ENCODE results near the gene KIAA0825. TPM values are rescaled to one million over a fixed set of nuclear protein-coding genes. Genes with fewer than 3 reads are reported as not detected.
"Not testable (repeated sequence)": the region's sequence is repeated elsewhere in the genome, so short reads cannot be mapped to it uniquely, and the experiment has no call there.

Gene KIAA0825
- polyA plus RNA-seq, 2 donors: 0.29 to 0.38 TPM

DNA sequence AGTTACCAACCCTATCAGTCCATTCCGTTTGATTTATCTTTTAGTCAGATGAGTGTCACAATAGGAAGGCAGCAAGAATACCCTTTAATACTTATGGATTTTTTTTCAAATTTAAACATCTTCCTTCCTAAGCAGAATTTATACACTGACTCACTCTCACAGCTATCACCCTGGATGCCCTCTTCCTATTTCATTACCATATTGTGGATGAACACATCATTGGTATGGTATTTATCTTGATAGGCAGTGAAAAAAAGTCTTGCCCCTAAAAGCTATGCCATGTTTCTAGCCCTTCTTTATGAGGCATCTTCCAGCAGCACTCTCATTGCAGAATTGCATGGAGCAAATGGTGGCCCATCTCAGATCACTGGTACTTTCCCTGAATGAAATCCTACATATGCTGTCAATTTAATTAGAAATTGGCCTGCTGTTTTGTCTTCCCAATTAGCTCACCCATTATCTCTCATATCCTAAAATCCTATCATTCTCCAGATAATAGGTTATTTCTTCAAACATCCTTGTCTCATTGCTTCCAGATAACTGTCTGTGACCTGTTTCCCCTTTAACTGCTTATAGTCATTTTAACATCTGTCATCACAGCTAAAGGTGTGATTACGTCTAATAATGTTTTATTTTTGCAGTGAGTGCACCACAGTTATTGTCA is 443.5 kb downstream of the KIAA0825 start:
- no peaks in the 10 kb centered on the region for H3K27me3 ChIP-seq (ENCODE audit: control insufficient read depth in 1 of 2, insufficient read depth in 2 of 2, low read length in 2 of 2)

DNA sequence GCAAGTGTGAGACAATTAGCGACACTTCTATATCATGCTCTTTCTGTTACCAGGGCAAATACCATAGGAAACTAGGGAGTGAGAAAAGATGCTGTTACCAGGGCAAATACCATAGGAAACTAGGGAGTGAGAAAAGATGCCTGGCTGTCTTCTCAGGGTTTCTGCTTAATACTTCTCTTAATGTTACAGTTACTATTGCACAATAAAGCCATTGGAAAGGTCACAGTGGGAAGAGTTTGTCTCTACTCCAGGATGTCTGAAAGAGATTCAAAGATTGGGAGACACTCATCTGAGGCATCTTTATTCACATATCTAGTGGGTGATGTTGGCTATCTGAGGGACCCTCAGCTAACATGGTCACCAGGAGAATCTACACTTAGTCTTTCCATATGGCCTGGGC is 445.3 kb downstream of the KIAA0825 start:
- no peaks in the 10 kb centered on the region for H3K36me3 ChIP-seq (ENCODE audit: control insufficient read depth in 2 of 2, insufficient read depth in 2 of 2, low read length in 1 of 2)
- H3K9me3 ChIP-seq (ENCODE audit: control insufficient read depth in 2 of 2, insufficient read depth in 1 of 2, low read depth in 1 of 2, low read length in 1 of 2): no peaks in the 10 kb centered on the region
- H3K4me1 ChIP-seq (ENCODE audit: control insufficient read depth in 2 of 2, insufficient read depth in 2 of 2, low read length in 1 of 2): no peaks in the 10 kb centered on the region
- WGBS, 2 donors: 98 to 100% methylated on average over 1 of the region's 1 CpG
- no peak overlapping the region for H3K27ac ChIP-seq (ENCODE audit: low read depth in 2 of 2, low read length in 1 of 2)
- H3K27me3 ChIP-seq (ENCODE audit: control insufficient read depth in 1 of 2, insufficient read depth in 2 of 2, low read length in 2 of 2): no peaks in the 10 kb centered on the region
- H3K4me3 ChIP-seq (ENCODE audit: low read depth in 1 of 2, low read length in 2 of 2): no peak overlapping the region

More for the DNA sequence above, 443.5 kb downstream of the KIAA0825 start:
- Histone ChIP-seq H3K4me1 (ENCODE audit: control insufficient read depth in 2 of 2, insufficient read depth in 2 of 2, low read length in 1 of 2) (no peaks in the 10 kb centered on the region), H3K4me3 (ENCODE audit: low read depth in 1 of 2, low read length in 2 of 2) (no peak overlapping the region), H3K9me3 (ENCODE audit: control insufficient read depth in 2 of 2, insufficient read depth in 1 of 2, low read depth in 1 of 2, low read length in 1 of 2) (no peaks in the 10 kb centered on the region), H3K36me3 (ENCODE audit: control insufficient read depth in 2 of 2, insufficient read depth in 2 of 2, low read length in 1 of 2) (no peaks in the 10 kb centered on the region), H3K27ac (ENCODE audit: low read depth in 2 of 2, low read length in 1 of 2) (no peak overlapping the region)
- WGBS, 2 donors: 90 to 94% methylated on average over 2 of the region's 2 CpGs

DNA sequence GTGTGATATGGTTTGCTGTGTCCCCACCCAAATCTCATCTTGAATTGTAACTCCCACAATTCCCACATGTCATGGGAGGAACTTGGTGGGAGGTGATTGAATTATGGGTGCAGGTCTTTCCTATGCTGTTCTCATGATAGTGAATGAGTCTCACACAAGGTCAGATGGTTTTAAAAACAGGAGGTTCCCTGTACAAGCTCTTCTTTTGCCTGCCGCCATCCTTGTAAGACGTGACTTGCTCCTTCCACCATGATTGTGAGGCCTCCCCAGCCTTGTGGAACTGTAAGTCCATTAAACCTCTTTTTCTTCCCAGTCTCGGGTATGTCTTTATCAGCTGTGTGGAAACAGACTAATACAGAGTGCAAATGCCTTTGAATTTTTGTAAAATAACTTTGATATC is 447.3 kb downstream of the KIAA0825 start:
- H3K27me3 ChIP-seq (ENCODE audit: control insufficient read depth in 1 of 2, insufficient read depth in 2 of 2, low read length in 2 of 2); H3K4me3 ChIP-seq (ENCODE audit: low read depth in 1 of 2, low read length in 2 of 2); H3K27ac ChIP-seq (ENCODE audit: low read depth in 2 of 2, low read length in 1 of 2); H3K4me1 ChIP-seq (ENCODE audit: control insufficient read depth in 2 of 2, insufficient read depth in 2 of 2, low read length in 1 of 2); H3K9me3 ChIP-seq (ENCODE audit: control insufficient read depth in 2 of 2, insufficient read depth in 1 of 2, low read depth in 1 of 2, low read length in 1 of 2); H3K36me3 ChIP-seq (ENCODE audit: control insufficient read depth in 2 of 2, insufficient read depth in 2 of 2, low read length in 1 of 2): not testable (repeated sequence)
- 92 to 95% methylated on average over 3 of the region's 3 CpGs for WGBS, 2 donors

DNA sequence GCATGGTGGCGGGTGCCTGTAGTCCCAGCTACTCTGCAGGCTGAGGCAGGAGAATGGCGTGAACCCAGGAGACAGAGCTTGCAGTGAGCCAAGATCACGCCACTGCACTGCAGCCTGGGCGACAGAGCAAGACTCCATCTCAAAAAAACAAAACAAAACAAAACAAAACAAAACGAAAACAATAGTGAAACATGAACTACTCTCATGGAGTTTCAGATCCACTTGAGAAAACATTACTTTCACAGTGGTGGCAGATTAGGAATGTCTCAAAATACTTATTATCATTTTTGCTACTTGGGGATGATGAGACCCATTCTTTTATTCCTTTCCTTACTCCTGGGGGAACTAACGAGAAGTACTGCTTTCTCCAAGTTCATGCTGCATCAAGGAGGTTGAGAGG is 448.2 kb downstream of the KIAA0825 start:
- not testable (repeated sequence) for H3K27me3 ChIP-seq (ENCODE audit: control insufficient read depth in 1 of 2, insufficient read depth in 2 of 2, low read length in 2 of 2); H3K4me3 ChIP-seq (ENCODE audit: low read depth in 1 of 2, low read length in 2 of 2); H3K27ac ChIP-seq (ENCODE audit: low read depth in 2 of 2, low read length in 1 of 2); H3K9me3 ChIP-seq (ENCODE audit: control insufficient read depth in 2 of 2, insufficient read depth in 1 of 2, low read depth in 1 of 2, low read length in 1 of 2); H3K36me3 ChIP-seq (ENCODE audit: control insufficient read depth in 2 of 2, insufficient read depth in 2 of 2, low read length in 1 of 2); H3K4me1 ChIP-seq (ENCODE audit: control insufficient read depth in 2 of 2, insufficient read depth in 2 of 2, low read length in 1 of 2)
- WGBS, 2 donors: 92 to 94% methylated on average over 6 of the region's 6 CpGs

DNA sequence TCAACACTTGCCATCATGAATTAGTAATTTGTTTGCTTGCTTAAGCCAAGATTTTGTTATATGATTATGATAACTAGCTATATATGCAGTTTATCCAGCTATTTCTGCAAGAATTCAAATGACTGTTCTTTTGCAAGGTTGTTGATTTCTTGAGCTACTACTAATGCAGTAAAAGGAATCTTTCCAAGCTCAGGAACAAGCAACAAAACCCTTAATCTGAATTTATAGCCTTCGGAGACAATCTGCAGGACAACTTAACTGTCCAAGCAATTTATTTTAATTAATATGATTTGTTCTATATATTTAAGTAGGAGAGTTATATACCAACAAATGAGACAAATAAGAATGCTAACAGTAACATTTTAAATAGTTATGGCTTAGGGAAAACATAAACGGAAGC is 450.3 kb downstream of the KIAA0825 start:
- H3K4me3 ChIP-seq (ENCODE audit: low read depth in 1 of 2, low read length in 2 of 2): no peak overlapping the region
- no peaks in the 10 kb centered on the region for H3K9me3 ChIP-seq (ENCODE audit: control insufficient read depth in 2 of 2, insufficient read depth in 1 of 2, low read depth in 1 of 2, low read length in 1 of 2)
- H3K4me1 ChIP-seq (ENCODE audit: control insufficient read depth in 2 of 2, insufficient read depth in 2 of 2, low read length in 1 of 2): no peaks in the 10 kb centered on the region
- WGBS, 2 donors: 90 to 91% methylated on average over 2 of the region's 2 CpGs
- H3K27me3 ChIP-seq (ENCODE audit: control insufficient read depth in 1 of 2, insufficient read depth in 2 of 2, low read length in 2 of 2): no peaks in the 10 kb centered on the region
- no peaks in the 10 kb centered on the region for H3K36me3 ChIP-seq (ENCODE audit: control insufficient read depth in 2 of 2, insufficient read depth in 2 of 2, low read length in 1 of 2)
- H3K27ac ChIP-seq (ENCODE audit: low read depth in 2 of 2, low read length in 1 of 2): no peak overlapping the region

DNA sequence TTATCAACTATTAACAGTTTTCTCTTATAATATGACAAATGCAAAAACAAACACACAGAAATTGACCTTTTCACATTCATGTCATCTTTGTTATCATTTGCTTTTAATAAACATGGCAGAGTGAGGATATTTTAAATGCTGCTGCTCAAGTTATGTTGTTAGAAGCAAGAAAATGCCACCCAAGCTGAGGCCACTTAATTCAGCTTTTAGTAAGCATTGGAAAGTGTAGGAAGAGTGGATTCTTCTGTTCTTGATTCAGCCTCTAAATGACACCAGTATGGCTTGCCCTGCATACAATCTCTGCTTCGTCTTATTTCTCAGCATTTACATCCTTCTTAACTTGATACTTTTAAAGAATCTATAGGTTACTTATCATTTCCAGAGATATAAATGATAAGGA is 456.6 kb downstream of the KIAA0825 start:
- Histone ChIP-seq H3K36me3 (ENCODE audit: control insufficient read depth in 2 of 2, insufficient read depth in 2 of 2, low read length in 1 of 2) (no peaks in the 10 kb centered on the region), H3K27ac (ENCODE audit: low read depth in 2 of 2, low read length in 1 of 2) (no peak overlapping the region)
- 67 to 79% methylated on average over 1 of the region's 1 CpG for WGBS, 2 donors

DNA sequence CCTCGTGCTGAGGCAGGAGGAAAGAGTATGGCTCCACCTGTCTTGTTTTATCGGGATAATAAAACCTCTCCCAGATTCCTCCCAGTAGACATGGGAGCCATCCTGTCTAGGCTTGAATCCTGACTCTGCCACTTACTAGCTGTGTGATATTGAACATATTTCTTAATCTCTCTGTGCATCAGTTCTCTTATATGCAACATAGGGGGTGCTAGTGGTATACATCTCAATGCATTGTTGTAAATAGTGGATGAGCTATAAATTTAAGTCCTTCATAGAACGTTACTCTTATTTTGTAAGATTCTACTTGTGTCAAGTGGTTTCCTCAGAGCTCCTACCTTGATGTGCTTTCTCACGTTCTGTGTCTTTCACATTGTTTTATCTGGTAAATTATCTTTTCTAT is 459.3 kb downstream of the KIAA0825 start:
- Histone ChIP-seq H3K27me3 (ENCODE audit: control insufficient read depth in 1 of 2, insufficient read depth in 2 of 2, low read length in 2 of 2) (no peaks in the 10 kb centered on the region), H3K4me1 (ENCODE audit: control insufficient read depth in 2 of 2, insufficient read depth in 2 of 2, low read length in 1 of 2) (no peaks in the 10 kb centered on the region), H3K9me3 (ENCODE audit: control insufficient read depth in 2 of 2, insufficient read depth in 1 of 2, low read depth in 1 of 2, low read length in 1 of 2) (no peaks in the 10 kb centered on the region), H3K36me3 (ENCODE audit: control insufficient read depth in 2 of 2, insufficient read depth in 2 of 2, low read length in 1 of 2) (no peaks in the 10 kb centered on the region), H3K27ac (ENCODE audit: low read depth in 2 of 2, low read length in 1 of 2) (no peak overlapping the region), H3K4me3 (ENCODE audit: low read depth in 1 of 2, low read length in 2 of 2) (no peak overlapping the region)
- 87 to 90% methylated on average over 4 of the region's 4 CpGs for WGBS, 2 donors

More for the DNA sequence above, 456.6 kb downstream of the KIAA0825 start:
- Histone ChIP-seq H3K4me1 (ENCODE audit: control insufficient read depth in 2 of 2, insufficient read depth in 2 of 2, low read length in 1 of 2) (no peaks in the 10 kb centered on the region), H3K27me3 (ENCODE audit: control insufficient read depth in 1 of 2, insufficient read depth in 2 of 2, low read length in 2 of 2) (no peaks in the 10 kb centered on the region), H3K4me3 (ENCODE audit: low read depth in 1 of 2, low read length in 2 of 2) (no peak overlapping the region), H3K9me3 (ENCODE audit: control insufficient read depth in 2 of 2, insufficient read depth in 1 of 2, low read depth in 1 of 2, low read length in 1 of 2) (no peaks in the 10 kb centered on the region)

DNA sequence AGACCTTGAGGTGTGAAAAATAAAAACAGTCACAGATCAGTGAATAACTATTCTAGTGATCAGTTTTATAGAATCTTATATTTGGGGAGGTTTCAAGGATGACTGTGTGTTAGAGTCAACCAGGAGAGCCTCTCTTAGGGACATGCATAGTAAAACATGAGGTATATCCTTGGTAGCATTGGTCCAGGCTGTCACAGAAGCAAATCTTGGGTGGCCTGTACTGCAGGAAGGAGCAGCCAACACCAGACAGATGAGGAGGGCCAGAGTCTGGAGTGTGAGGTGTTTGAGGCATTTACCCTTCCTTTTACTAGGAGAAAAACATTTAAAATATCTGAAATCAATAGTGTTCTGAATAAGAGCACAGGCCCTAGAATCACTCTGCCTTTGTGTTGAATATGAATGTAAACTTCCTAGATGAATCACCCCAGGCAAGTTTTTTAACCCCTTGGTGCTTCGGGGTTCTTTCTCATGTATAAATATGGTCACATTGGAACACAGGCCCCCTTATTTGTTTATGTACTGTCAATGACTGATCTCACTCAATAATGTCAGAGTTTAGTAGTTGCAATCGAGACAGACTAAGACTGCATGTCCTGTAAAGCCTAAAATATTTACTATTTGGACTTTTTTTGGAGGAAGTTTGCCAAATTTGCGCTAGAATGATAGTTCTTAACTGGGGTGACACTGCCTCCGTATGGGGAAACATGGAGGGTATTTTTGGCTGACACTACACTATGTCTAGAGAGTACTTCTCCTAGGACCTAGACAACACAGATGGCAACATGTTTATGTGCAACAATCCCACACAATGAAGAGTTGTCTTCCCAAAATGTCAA is 460.5 kb downstream of the KIAA0825 start:
- no peaks in the 10 kb centered on the region for H3K36me3 ChIP-seq (ENCODE audit: control insufficient read depth in 2 of 2, insufficient read depth in 2 of 2, low read length in 1 of 2)
- no peaks in the 10 kb centered on the region for H3K9me3 ChIP-seq (ENCODE audit: control insufficient read depth in 2 of 2, insufficient read depth in 1 of 2, low read depth in 1 of 2, low read length in 1 of 2)
- H3K4me1 ChIP-seq (ENCODE audit: control insufficient read depth in 2 of 2, insufficient read depth in 2 of 2, low read length in 1 of 2): no peaks in the 10 kb centered on the region
- no peaks in the 10 kb centered on the region for H3K27me3 ChIP-seq (ENCODE audit: control insufficient read depth in 1 of 2, insufficient read depth in 2 of 2, low read length in 2 of 2)
- H3K4me3 ChIP-seq (ENCODE audit: low read depth in 1 of 2, low read length in 2 of 2): no peak overlapping the region
- WGBS, 2 donors: 48 to 51% methylated on average over 4 of the region's 4 CpGs
- no peak overlapping the region for H3K27ac ChIP-seq (ENCODE audit: low read depth in 2 of 2, low read length in 1 of 2)

DNA sequence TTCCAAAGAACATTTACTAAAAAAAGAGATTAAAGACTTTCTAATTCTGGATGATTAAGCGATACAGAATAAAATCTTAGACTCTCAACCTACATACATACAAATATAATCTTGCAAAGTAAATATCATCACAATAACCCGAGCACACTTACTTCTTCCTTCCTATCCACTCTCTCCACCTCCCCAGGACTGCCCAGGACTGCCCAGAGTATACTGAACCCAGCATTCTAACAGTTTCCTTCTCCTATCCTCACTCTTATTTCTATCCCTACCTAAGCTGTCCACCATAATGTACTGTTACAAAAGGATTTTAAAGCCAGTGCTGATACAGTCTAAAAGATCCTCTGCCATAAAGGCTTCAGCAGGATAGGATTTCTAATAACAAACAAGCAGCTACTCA is 463.7 kb downstream of the KIAA0825 start:
- Histone ChIP-seq H3K4me3 (ENCODE audit: low read depth in 1 of 2, low read length in 2 of 2) (no peak overlapping the region), H3K27ac (ENCODE audit: low read depth in 2 of 2, low read length in 1 of 2) (no peak overlapping the region), H3K4me1 (ENCODE audit: control insufficient read depth in 2 of 2, insufficient read depth in 2 of 2, low read length in 1 of 2) (no peaks in the 10 kb centered on the region), H3K9me3 (ENCODE audit: control insufficient read depth in 2 of 2, insufficient read depth in 1 of 2, low read depth in 1 of 2, low read length in 1 of 2) (no peaks in the 10 kb centered on the region), H3K36me3 (ENCODE audit: control insufficient read depth in 2 of 2, insufficient read depth in 2 of 2, low read length in 1 of 2) (no peaks in the 10 kb centered on the region), H3K27me3 (ENCODE audit: control insufficient read depth in 1 of 2, insufficient read depth in 2 of 2, low read length in 2 of 2) (no peaks in the 10 kb centered on the region)
- WGBS, 2 donors: 79 to 88% methylated on average over 2 of the region's 2 CpGs

Measured in esophagus (tissue), 2 donors.